K562 (cell line): ENCODE results near the gene TCF12. TPM values are rescaled to one million over a fixed set of nuclear protein-coding genes. Genes with fewer than 3 reads are reported as not detected.

Experiments used
- CEBPB ChIP-seq: fragments of 450-650 bp; IDR thresholded peaks from 2 replicates; pipeline ENCODE4 v1.6.1; 2016; ENCODE audit warnings: missing genetic modification characterization, missing compliant biosample characterization
- DEAF1 ChIP-seq: fragments of 450-650 bp; formaldehyde crosslinking; IDR thresholded peaks from 2 replicates; pipeline ENCODE4 v1.4.0; 2020; ENCODE audit warnings: mild to moderate bottlenecking, moderate library complexity
- KAT2B ChIP-seq: IDR thresholded peaks from one replicate; pipeline ENCODE4 v1.6.1; 2012; ENCODE audit warnings: low read depth, mild to moderate bottlenecking, control low read depth, inconsistent platforms, low read length, moderate library complexity
- KLF1 ChIP-seq: fragments of 450-650 bp; IDR thresholded peaks from 2 replicates; pipeline ENCODE4 v1.6.1; 2016; ENCODE audit warnings: missing genetic modification characterization, missing compliant biosample characterization
- MCM5 ChIP-seq: fragments of 450-650 bp; IDR thresholded peaks from 2 replicates; pipeline ENCODE4 v1.6.1; 2016; ENCODE audit warnings: low read depth
- SNIP1 ChIP-seq: fragments of 450-650 bp; IDR thresholded peaks from 2 replicates; pipeline ENCODE4 v1.7.1; 2017; ENCODE audit warnings: low read depth, mild to moderate bottlenecking
- TCF3 ChIP-seq: sonication (generic); formaldehyde crosslinking; IDR thresholded peaks from 2 replicates; pipeline ENCODE4 v1.4.0; 2020; ENCODE audit warnings: mild to moderate bottlenecking, missing genetic modification reagents
- polyA plus RNA-seq, 8 experiments: library from polyadenylated mRNA; depleted of rRNA in 4 of 8; stranded (reverse) in 5 of 8; unstranded in 3 of 8; fragments of >200 nt; fragmentation: Nextera tagmentation in 2 of 8; fragmentation: Illumina TruSeq in 1 of 8; extraction: Ambion mirVana in 2 of 8; extraction: Trizol in 1 of 8; gene quantifications; 2 replicates each; pipeline versions ENCODE4 v1.2.1 to v1.2.3, GENCODE V29; 2011 to 2014; ENCODE audit warnings: inconsistent platforms in 1 of 8, missing spikeins in 1 of 8
- total RNA-seq, 7 experiments: library from RNA; depleted of rRNA in 6 of 7; stranded (reverse); fragments of >200 nt in 6 of 7; fragmentation: Illumina TruSeq in 2 of 7; extraction: Trizol in 2 of 7; gene quantifications; 2 replicates each; pipeline versions ENCODE4 v1.2.1 to v1.2.3, GENCODE V29; 2011 to 2021; ENCODE audit warnings: low replicate concordance in 1 of 7
- TF ChIP-seq, protein P1 (sequence below): sonication (generic); formaldehyde crosslinking; IDR thresholded peaks from 2 replicates; pipeline ENCODE4 v1.8.1; 2023; ENCODE audit warnings: missing genetic modification reagents, mild to moderate bottlenecking, borderline replicate concordance
- TF ChIP-seq, protein P2 (sequence below), 2 experiments: fragments of 450-650 bp; formaldehyde crosslinking in 1 of 2; IDR thresholded peaks; 2 replicates each; pipeline versions ENCODE4 v1.4.0 to v1.6.1; 2014 to 2020; ENCODE audit warnings: mild to moderate bottlenecking in 2 of 2, borderline replicate concordance in 1 of 2, low read depth in 1 of 2

The TCF12 gene
- total and polyA plus RNA-seq, 9 of the 15 experiments (the other 6 are each of a cell fraction or from before 2014, with no cell fraction given) = 10.5 to 132 (median 52.9) TPM

GRCh38 chr15:57213862-57214261, 295.4 kb downstream of the TCF12 start (continued):
- peak; percentile 50 for TF ChIP-seq DEAF1 (CRISPR knock-in tag)
- no peak for TF ChIP-seq TCF3 (CRISPR knock-in tag)
- TF ChIP-seq, protein P1, sequence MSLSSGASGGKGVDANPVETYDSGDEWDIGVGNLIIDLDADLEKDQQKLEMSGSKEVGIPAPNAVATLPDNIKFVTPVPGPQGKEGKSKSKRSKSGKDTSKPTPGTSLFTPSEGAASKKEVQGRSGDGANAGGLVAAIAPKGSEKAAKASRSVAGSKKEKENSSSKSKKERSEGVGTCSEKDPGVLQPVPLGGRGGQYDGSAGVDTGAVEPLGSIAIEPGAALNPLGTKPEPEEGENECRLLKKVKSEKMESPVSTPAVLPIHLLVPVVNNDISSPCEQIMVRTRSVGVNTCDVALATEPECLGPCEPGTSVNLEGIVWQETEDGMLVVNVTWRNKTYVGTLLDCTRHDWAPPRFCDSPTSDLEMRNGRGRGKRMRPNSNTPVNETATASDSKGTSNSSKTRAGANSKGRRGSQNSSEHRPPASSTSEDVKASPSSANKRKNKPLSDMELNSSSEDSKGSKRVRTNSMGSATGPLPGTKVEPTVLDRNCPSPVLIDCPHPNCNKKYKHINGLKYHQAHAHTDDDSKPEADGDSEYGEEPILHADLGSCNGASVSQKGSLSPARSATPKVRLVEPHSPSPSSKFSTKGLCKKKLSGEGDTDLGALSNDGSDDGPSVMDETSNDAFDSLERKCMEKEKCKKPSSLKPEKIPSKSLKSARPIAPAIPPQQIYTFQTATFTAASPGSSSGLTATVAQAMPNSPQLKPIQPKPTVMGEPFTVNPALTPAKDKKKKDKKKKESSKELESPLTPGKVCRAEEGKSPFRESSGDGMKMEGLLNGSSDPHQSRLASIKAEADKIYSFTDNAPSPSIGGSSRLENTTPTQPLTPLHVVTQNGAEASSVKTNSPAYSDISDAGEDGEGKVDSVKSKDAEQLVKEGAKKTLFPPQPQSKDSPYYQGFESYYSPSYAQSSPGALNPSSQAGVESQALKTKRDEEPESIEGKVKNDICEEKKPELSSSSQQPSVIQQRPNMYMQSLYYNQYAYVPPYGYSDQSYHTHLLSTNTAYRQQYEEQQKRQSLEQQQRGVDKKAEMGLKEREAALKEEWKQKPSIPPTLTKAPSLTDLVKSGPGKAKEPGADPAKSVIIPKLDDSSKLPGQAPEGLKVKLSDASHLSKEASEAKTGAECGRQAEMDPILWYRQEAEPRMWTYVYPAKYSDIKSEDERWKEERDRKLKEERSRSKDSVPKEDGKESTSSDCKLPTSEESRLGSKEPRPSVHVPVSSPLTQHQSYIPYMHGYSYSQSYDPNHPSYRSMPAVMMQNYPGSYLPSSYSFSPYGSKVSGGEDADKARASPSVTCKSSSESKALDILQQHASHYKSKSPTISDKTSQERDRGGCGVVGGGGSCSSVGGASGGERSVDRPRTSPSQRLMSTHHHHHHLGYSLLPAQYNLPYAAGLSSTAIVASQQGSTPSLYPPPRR (CRISPR knock-in tag) = no peak
- TF ChIP-seq SNIP1 = no peak
- peak; percentile 75 for TF ChIP-seq CEBPB
- no peak for TF ChIP-seq MCM5
- TF ChIP-seq KLF1 (tag) = no peak
- TF ChIP-seq, protein P2, sequence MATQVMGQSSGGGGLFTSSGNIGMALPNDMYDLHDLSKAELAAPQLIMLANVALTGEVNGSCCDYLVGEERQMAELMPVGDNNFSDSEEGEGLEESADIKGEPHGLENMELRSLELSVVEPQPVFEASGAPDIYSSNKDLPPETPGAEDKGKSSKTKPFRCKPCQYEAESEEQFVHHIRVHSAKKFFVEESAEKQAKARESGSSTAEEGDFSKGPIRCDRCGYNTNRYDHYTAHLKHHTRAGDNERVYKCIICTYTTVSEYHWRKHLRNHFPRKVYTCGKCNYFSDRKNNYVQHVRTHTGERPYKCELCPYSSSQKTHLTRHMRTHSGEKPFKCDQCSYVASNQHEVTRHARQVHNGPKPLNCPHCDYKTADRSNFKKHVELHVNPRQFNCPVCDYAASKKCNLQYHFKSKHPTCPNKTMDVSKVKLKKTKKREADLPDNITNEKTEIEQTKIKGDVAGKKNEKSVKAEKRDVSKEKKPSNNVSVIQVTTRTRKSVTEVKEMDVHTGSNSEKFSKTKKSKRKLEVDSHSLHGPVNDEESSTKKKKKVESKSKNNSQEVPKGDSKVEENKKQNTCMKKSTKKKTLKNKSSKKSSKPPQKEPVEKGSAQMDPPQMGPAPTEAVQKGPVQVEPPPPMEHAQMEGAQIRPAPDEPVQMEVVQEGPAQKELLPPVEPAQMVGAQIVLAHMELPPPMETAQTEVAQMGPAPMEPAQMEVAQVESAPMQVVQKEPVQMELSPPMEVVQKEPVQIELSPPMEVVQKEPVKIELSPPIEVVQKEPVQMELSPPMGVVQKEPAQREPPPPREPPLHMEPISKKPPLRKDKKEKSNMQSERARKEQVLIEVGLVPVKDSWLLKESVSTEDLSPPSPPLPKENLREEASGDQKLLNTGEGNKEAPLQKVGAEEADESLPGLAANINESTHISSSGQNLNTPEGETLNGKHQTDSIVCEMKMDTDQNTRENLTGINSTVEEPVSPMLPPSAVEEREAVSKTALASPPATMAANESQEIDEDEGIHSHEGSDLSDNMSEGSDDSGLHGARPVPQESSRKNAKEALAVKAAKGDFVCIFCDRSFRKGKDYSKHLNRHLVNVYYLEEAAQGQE (IDR thresholded peaks at IDR 0.05; ENCODE audit: borderline replicate concordance) = peak; percentile 61; the same call in 1 of the 2 replicates
- TF ChIP-seq, protein P2 (CRISPR knock-in tag; IDR thresholded peaks at IDR 0.05; ENCODE audit: low read depth) = no peak
- no peak for TF ChIP-seq KAT2B
